Measurements from ENCODE around the gene XRCC4. TPM values are rescaled to one million over a fixed set of nuclear protein-coding genes. Genes with fewer than 3 reads are reported as not detected.

The XRCC4 gene
- polyA plus RNA-seq, 1 of the 3 experiments (the other 2 are of a cell fraction) = 1.8 TPM

- no peaks in the 10 kb centered on the region for H3F3A ChIP-seq (replicated peaks; ENCODE audit: insufficient read depth)
- POLR2A ChIA-PET = no interaction called here
- 94% methylated on average over 2 of the region's 2 CpGs for WGBS (ENCODE audit: low lambda C conversion rate)
Observed at GRCh38 chr5:83177803-83178202, 100.5 kb downstream of the XRCC4 start.

GRCh38 chr5:83179966-83180365 is 102.6 kb downstream of the XRCC4 start:
- Histone ChIP-seq H2AFZ (ENCODE audit: low read depth) (no peak overlapping the region), H3K9me2 (no peaks in the 10 kb centered on the region; the same call in 1 of the 2 replicates), H3F3A (replicated peaks; ENCODE audit: insufficient read depth) (no peaks in the 10 kb centered on the region), H3K27me3 (ENCODE audit: insufficient read depth) (no peaks in the 10 kb centered on the region), H3K4me1 (ENCODE audit: control insufficient read depth in 1 of 2, insufficient read depth in 2 of 2, low read depth in 1 of 2, low read length in 1 of 2) (no peaks in the 10 kb centered on the region; a peak in 1 of 4 replicates), H3K36me3 (replicated peaks in 1 of 2; ENCODE audit: control insufficient read depth in 1 of 2, insufficient read depth in 2 of 2, low read length in 1 of 2) (no peaks in the 10 kb centered on the region), H3K79me2 (ENCODE audit: insufficient read depth) (no peaks in the 10 kb centered on the region), H3K4me2 (no peak overlapping the region), H3K4me3 (ENCODE audit: low read depth in 2 of 2, low read length in 1 of 2) (no peak overlapping the region), H3K9me3 (no peaks in the 10 kb centered on the region; the same call in 1 of the 2 replicates), H4K20me1 (ENCODE audit: insufficient read depth) (no peaks in the 10 kb centered on the region), H3K27ac (ENCODE audit: low read depth in 2 of 2, low read length in 1 of 2) (no peak overlapping the region; a peak in 1 of 4 replicates), H3K9ac (no peak overlapping the region)
- POLR2A ChIA-PET = no interaction called here
- 0 out of 2 replicates have a peak, but pooled peaks have one; percentile 21 for TF ChIP-seq POLR2AphosphoS5 (IDR thresholded peaks at IDR 0.05; ENCODE audit: low read depth, low read length)
- no peak for TF ChIP-seq YY1 (IDR thresholded peaks at IDR 0.05; ENCODE audit: low read depth)
- TF ChIP-seq EP300 (IDR thresholded peaks at IDR 0.05; ENCODE audit: borderline replicate concordance in 1 of 2, low read depth in 1 of 2, low read length in 1 of 2) = peak; percentile 14 to 27; a peak in 1 of 4 replicates
- TF ChIP-seq PBX3 (IDR thresholded peaks at IDR 0.05) = peak; percentile 70
- peak; percentile 83 for TF ChIP-seq TCF12 (IDR thresholded peaks at IDR 0.05)
- CTCF ChIA-PET = interaction anchor here (0.9 to 1.1 kb wide), 2 partner anchors 17 to 501 kb away, joined by 3 read pairs; no protein-coding TSS in a partner anchor
- DNase-seq = no peak

More at GRCh38 chr5:83177803-83178202, 100.5 kb downstream of the XRCC4 start:
- H2AFZ ChIP-seq (ENCODE audit: low read depth) = no peak overlapping the region
- H3K4me1 ChIP-seq (ENCODE audit: control insufficient read depth in 1 of 2, insufficient read depth in 2 of 2, low read depth in 1 of 2, low read length in 1 of 2) = no peaks in the 10 kb centered on the region; a peak in 1 of 4 replicates
- H3K9ac ChIP-seq = no peak overlapping the region
- H3K4me2 ChIP-seq = no peak overlapping the region
- no peaks in the 10 kb centered on the region for H3K36me3 ChIP-seq (replicated peaks in 1 of 2; ENCODE audit: control insufficient read depth in 1 of 2, insufficient read depth in 2 of 2, low read length in 1 of 2)
- no peaks in the 10 kb centered on the region for H3K9me2 ChIP-seq
- no peak overlapping the region for H3K4me3 ChIP-seq (ENCODE audit: low read depth in 2 of 2, low read length in 1 of 2)
- no peaks in the 10 kb centered on the region for H3K79me2 ChIP-seq (ENCODE audit: insufficient read depth)
- DNase-seq = no peak
- no peaks in the 10 kb centered on the region for H3K27me3 ChIP-seq (ENCODE audit: insufficient read depth)
- no peaks in the 10 kb centered on the region for H3K9me3 ChIP-seq
- H3K27ac ChIP-seq (ENCODE audit: low read depth in 2 of 2, low read length in 1 of 2) = no peak overlapping the region
- TF ChIP-seq FOXM1 (IDR thresholded peaks at IDR 0.05; ENCODE audit: low read depth) (no peak), EP300 (IDR thresholded peaks at IDR 0.05; ENCODE audit: borderline replicate concordance in 1 of 2, low read depth in 1 of 2, low read length in 1 of 2) (peak in 1 of 2 experiments; percentile 21; a peak in 1 of 4 replicates), GATA2 (CRISPR knock-in tag; IDR thresholded peaks at IDR 0.05) (peak; percentile 58)
- no peaks in the 10 kb centered on the region for H4K20me1 ChIP-seq (ENCODE audit: insufficient read depth)
- CTCF ChIA-PET = interaction anchor here (1.1 kb wide), 1 partner anchor 29 kb away, joined by 3 read pairs; no protein-coding TSS in a partner anchor

GRCh38 chr5:83184534-83184933 is 107.2 kb downstream of the XRCC4 start:
- Histone ChIP-seq H3F3A (replicated peaks; ENCODE audit: insufficient read depth) (no peaks in the 10 kb centered on the region), H2AFZ (ENCODE audit: low read depth) (no peak overlapping the region), H3K79me2 (ENCODE audit: insufficient read depth) (no peaks in the 10 kb centered on the region), H3K36me3 (replicated peaks in 1 of 2; ENCODE audit: control insufficient read depth in 1 of 2, insufficient read depth in 2 of 2, low read length in 1 of 2) (no peaks in the 10 kb centered on the region), H4K20me1 (ENCODE audit: insufficient read depth) (no peaks in the 10 kb centered on the region), H3K27ac (ENCODE audit: low read depth in 2 of 2, low read length in 1 of 2) (no peak overlapping the region), H3K9me3 (no peaks in the 10 kb centered on the region; the same call in 1 of the 2 replicates), H3K4me3 (ENCODE audit: low read depth in 2 of 2, low read length in 1 of 2) (no peak overlapping the region), H3K4me2 (no peak overlapping the region), H3K9ac (no peak overlapping the region), H3K4me1 (ENCODE audit: control insufficient read depth in 1 of 2, insufficient read depth in 2 of 2, low read depth in 1 of 2, low read length in 1 of 2) (no peaks in the 10 kb centered on the region; a peak in 1 of 4 replicates), H3K9me2 (no peaks in the 10 kb centered on the region; the same call in 1 of the 2 replicates), H3K27me3 (ENCODE audit: insufficient read depth) (no peaks in the 10 kb centered on the region)
- ChIA-PET CTCF (no interaction called here), POLR2A (interaction anchor here (0.6 kb wide), 1 partner anchor 470 kb away, joined by 3 read pairs; no protein-coding TSS in a partner anchor)
- TF ChIP-seq TEAD4 (IDR thresholded peaks at IDR 0.05; ENCODE audit: borderline replicate concordance, insufficient read depth) = no peak
- TF ChIP-seq GATA2 (CRISPR knock-in tag; IDR thresholded peaks at IDR 0.05) = no peak
- no peak for TF ChIP-seq USF1 (IDR thresholded peaks at IDR 0.05; ENCODE audit: borderline replicate concordance, low read depth)
- TF ChIP-seq IRF3 (IDR thresholded peaks at IDR 0.05; ENCODE audit: low read depth, low read length) = no peak
- no peak for DNase-seq
- 94% methylated on average over 3 of the region's 3 CpGs for WGBS (ENCODE audit: low lambda C conversion rate)
